Gastroesophageal sphincter (tissue), 4 donors: ENCODE measurements around the gene RFX2. TPM values are rescaled to one million over a fixed set of nuclear protein-coding genes. Genes with fewer than 3 reads are reported as not detected.

Experiments used
- ATAC-seq: fragments of 150-250 bp; one replicate; pipeline ENCODE4 v1.9.1; 2016; ENCODE audit warnings: mild to moderate bottlenecking, moderate library complexity
- H3K27ac ChIP-seq, 4 donors: fragments of 200-600 bp; sonication (generic) in 3 of 4; 1 replicate in 3 of 4; 2 replicates in 1 of 4; pipeline ENCODE4 v1.5.1; 2016 to 2019
- H3K27me3 ChIP-seq: fragments of 200-600 bp; sonication (generic); one replicate; pipeline ENCODE4 v1.5.1; 2019
- H3K36me3 ChIP-seq, 2 donors: fragments of 200-600 bp; sonication (generic); one replicate each; pipeline ENCODE4 v1.5.1; 2019; ENCODE audit warnings: control low read depth in 1 of 2
- H3K4me1 ChIP-seq, 3 donors: fragments of 200-600 bp; sonication (generic); 1 replicate in 2 of 3; 2 replicates in 1 of 3; pipeline ENCODE4 v1.5.1; 2016 to 2019; ENCODE audit warnings: control low read depth in 2 of 3
- H3K4me3 ChIP-seq, 2 donors: fragments of 200-600 bp; sonication (generic); one replicate each; pipeline ENCODE4 v1.5.1; 2019; ENCODE audit warnings: mild to moderate bottlenecking in 1 of 2, moderate library complexity in 1 of 2
- H3K9me3 ChIP-seq, 3 donors: fragments of 200-600 bp; sonication (generic); one replicate each; pipeline ENCODE4 v1.5.1; 2017 to 2019; ENCODE audit warnings: control low read depth in 2 of 3
- EP300 ChIP-seq: sonication (generic); formaldehyde crosslinking; IDR thresholded peaks from one replicate; pipeline ENCODE4 v1.6.1; 2017; ENCODE audit warnings: antibody characterized with exemption, mild to moderate bottlenecking
- POLR2A ChIP-seq, 2 donors: fragments of 450-650 bp; IDR thresholded peaks; one replicate each; pipeline ENCODE4 v1.6.1; 2017; ENCODE audit warnings: antibody characterized with exemption in 2 of 2, mild to moderate bottlenecking in 2 of 2, moderate library complexity in 1 of 2
- POLR2AphosphoS5 ChIP-seq: sonication (generic); formaldehyde crosslinking; IDR thresholded peaks from one replicate; pipeline ENCODE4 v1.6.1; 2017; ENCODE audit warnings: antibody characterized with exemption
- WGBS, 2 donors: methylation state at CpG; one replicate each; pipeline ENCODE4 v1.1.5; 2018; ENCODE audit warnings: low coverage in 1 of 2; 5-methylcytosine and 5-hydroxymethylcytosine counted together
- total RNA-seq, 4 donors: library from RNA; depleted of rRNA; stranded (reverse); fragments of >200 nt; gene quantifications; one replicate each; pipeline ENCODE4 v1.1.0, GENCODE V29; 2016
- TF ChIP-seq, protein P1 (sequence below), 4 experiments: fragments of 200-600 bp in 2 of 4; fragments of 450-650 bp in 2 of 4; sonication (generic) in 1 of 4; IDR thresholded peaks; one replicate each; pipeline ENCODE4 v1.5.1; 2017 to 2019; ENCODE audit warnings: antibody characterized with exemption in 4 of 4, mild to moderate bottlenecking in 2 of 4, moderate library complexity in 2 of 4

Gene RFX2
- total RNA-seq, 4 donors from 2014 or later, result 18.7 to 49.1 (median 37.6) TPM

- peak overlapping the region; percentile 60 to 84 (median 74) for H3K27ac ChIP-seq
Measured at GRCh38 chr19:5967994-5968430, 142.3 kb downstream of the RFX2 start.

GRCh38 chr19:5967571-5967970 lies 142.7 kb downstream of the RFX2 start:
- H3K27ac ChIP-seq, result peak overlapping the region; percentile 60 to 89 (median 84)
- 32 to 39% methylated on average over 4 to 7 of the region's 7 CpGs for WGBS, 2 donors
- H3K4me1 ChIP-seq, result peaks cover 17 to 100% (median 64%) of the 10 kb centered on the region in 3 donors

More at GRCh38 chr19:5967994-5968430, 142.3 kb downstream of the RFX2 start:
- peak; percentile 54 for ATAC-seq
- TF ChIP-seq EP300 (no peak), POLR2A (IDR thresholded peaks at IDR 0.05) (no peak), POLR2AphosphoS5 (no peak)
- TF ChIP-seq, protein P1, sequence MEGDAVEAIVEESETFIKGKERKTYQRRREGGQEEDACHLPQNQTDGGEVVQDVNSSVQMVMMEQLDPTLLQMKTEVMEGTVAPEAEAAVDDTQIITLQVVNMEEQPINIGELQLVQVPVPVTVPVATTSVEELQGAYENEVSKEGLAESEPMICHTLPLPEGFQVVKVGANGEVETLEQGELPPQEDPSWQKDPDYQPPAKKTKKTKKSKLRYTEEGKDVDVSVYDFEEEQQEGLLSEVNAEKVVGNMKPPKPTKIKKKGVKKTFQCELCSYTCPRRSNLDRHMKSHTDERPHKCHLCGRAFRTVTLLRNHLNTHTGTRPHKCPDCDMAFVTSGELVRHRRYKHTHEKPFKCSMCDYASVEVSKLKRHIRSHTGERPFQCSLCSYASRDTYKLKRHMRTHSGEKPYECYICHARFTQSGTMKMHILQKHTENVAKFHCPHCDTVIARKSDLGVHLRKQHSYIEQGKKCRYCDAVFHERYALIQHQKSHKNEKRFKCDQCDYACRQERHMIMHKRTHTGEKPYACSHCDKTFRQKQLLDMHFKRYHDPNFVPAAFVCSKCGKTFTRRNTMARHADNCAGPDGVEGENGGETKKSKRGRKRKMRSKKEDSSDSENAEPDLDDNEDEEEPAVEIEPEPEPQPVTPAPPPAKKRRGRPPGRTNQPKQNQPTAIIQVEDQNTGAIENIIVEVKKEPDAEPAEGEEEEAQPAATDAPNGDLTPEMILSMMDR (IDR thresholded peaks at IDR 0.05), result peak in 3 of 4 experiments; percentile 84 to 88 (median 85)
- no peaks in the 10 kb centered on the region for H3K9me3 ChIP-seq
- 0 to 3% methylated on average over 4 to 8 of the region's 10 CpGs for WGBS, 2 donors
- peaks cover 17 to 100% (median 60%) of the 10 kb centered on the region in 3 donors for H3K4me1 ChIP-seq
- H3K36me3 ChIP-seq, result peaks cover 0 to 6% of the 10 kb centered on the region in 2 donors
- no peaks in the 10 kb centered on the region for H3K27me3 ChIP-seq
- peak overlapping the region in 1 of 2 donors; percentile 7 for H3K4me3 ChIP-seq

DNA sequence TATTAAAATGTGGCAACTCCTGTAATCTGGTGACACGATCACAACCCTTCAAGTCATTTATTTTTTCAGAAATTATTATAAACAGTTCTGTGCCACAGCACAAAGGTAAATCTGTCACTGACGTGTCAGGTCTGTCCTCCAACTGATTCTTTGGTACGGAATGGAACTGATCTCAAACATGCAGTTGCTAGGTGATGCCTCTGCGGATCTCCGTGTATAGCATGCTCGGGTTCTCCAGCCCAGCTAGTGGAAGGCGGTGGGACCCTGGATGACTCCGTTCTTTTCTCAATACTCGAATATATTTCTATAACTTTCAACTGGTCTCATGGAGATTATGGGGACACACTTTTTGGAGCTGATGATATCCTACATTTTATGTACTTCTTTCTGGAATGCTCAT lies 143.4 kb downstream of the RFX2 start:
- H3K4me3 ChIP-seq, result no peak overlapping the region
- H3K9me3 ChIP-seq, result no peaks in the 10 kb centered on the region
- no peaks in the 10 kb centered on the region for H3K36me3 ChIP-seq
- TF ChIP-seq, protein P1 (IDR thresholded peaks at IDR 0.05), result no peak
- TF ChIP-seq POLR2AphosphoS5 (no peak), EP300 (no peak), POLR2A (IDR thresholded peaks at IDR 0.05) (no peak)
- peak overlapping the region; percentile 60 to 89 (median 84) for H3K27ac ChIP-seq
- no peaks in the 10 kb centered on the region for H3K27me3 ChIP-seq
- ATAC-seq, result no peak
- 38 to 43% methylated on average over 6 to 9 of the region's 9 CpGs for WGBS, 2 donors
- peaks cover 17 to 100% (median 70%) of the 10 kb centered on the region in 3 donors for H3K4me1 ChIP-seq

More at GRCh38 chr19:5967571-5967970, 142.7 kb downstream of the RFX2 start:
- no peak for ATAC-seq
- no peak overlapping the region for H3K4me3 ChIP-seq
- no peak for TF ChIP-seq POLR2A (IDR thresholded peaks at IDR 0.05)
- TF ChIP-seq, protein P1 (IDR thresholded peaks at IDR 0.05), result no peak
- no peak for TF ChIP-seq POLR2AphosphoS5
- TF ChIP-seq EP300, result no peak
- peaks cover 0 to 1% of the 10 kb centered on the region in 2 donors for H3K36me3 ChIP-seq
- H3K9me3 ChIP-seq, result no peaks in the 10 kb centered on the region
- no peaks in the 10 kb centered on the region for H3K27me3 ChIP-seq

- H3K27me3 ChIP-seq, result no peaks in the 10 kb centered on the region
- peaks cover 17 to 100% (median 78%) of the 10 kb centered on the region in 3 donors for H3K4me1 ChIP-seq
- H3K36me3 ChIP-seq, result no peaks in the 10 kb centered on the region
- ATAC-seq, result peak; percentile 87
- H3K9me3 ChIP-seq, result no peaks in the 10 kb centered on the region
- WGBS, 2 donors, result 0 to 21% methylated on average over 3 to 7 of the region's 8 CpGs
- TF ChIP-seq POLR2AphosphoS5 (peak; percentile 98), EP300 (no peak)
- H3K4me3 ChIP-seq, result no peak overlapping the region
- peak overlapping the region; percentile 68 to 89 (median 84) for H3K27ac ChIP-seq
Measured at GRCh38 chr19:5966215-5966614, 144.1 kb downstream of the RFX2 start.

DNA sequence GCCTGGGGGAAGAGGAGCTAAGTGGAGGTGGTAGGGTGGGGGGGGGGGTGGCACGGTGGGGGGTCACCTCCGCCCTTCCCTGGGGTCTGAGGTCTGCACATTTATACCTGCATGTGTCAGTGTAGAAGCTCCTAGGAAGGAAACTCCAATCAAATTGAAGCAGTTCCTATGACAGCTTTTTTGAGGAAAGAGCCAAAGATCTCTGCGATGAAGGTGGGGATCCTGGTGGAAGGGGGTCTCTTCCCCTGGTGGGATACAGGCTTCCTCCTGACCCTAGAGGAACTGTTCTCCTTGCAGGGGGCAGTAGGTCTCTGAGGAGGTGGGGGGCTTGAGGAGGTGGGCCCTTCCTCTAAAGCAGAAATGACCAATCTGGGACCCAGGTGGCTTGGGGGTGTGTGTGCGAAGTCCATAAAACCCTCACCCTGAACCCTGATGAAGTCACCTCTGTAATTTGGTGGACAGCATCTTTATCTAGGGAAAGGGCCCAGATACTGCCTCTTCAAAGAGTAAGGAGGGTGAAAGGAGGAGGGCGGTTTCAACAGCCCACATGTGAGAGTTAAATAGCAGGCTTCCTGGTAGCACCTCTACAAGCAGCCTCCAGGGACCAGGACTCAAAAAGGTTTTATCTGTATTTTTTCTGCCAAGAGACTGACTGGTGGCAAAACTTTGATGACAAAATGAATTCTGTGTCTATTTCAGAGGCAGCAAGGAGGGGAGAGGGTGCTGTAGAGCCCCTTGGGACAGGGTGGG lies 145.3 kb downstream of the RFX2 start:
- Histone ChIP-seq H3K36me3 (no peaks in the 10 kb centered on the region), H3K27me3 (no peaks in the 10 kb centered on the region), H3K4me1 (peaks cover 17 to 100% (median 90%) of the 10 kb centered on the region in 3 donors), H3K27ac (peak overlapping the region; percentile 68 to 89 (median 84)), H3K9me3 (no peaks in the 10 kb centered on the region), H3K4me3 (no peak overlapping the region)
- WGBS, 2 donors, result 100% methylated on average over 2 of the region's 5 CpGs; no CpG with 5 or more reads in 1 of the 2 donors
- no peak for TF ChIP-seq EP300
- TF ChIP-seq, protein P1 (IDR thresholded peaks at IDR 0.05), result no peak
- no peak for TF ChIP-seq POLR2AphosphoS5
- TF ChIP-seq POLR2A (IDR thresholded peaks at IDR 0.05), result no peak
- no peak for ATAC-seq
